ENCODE measurements around the gene ERICH2. TPM values are rescaled to one million over a fixed set of nuclear protein-coding genes. Genes with fewer than 3 reads are reported as not detected.

Gene ERICH2
- total RNA-seq, 1 experiment from 2014 or later: 1.1 TPM

DNA sequence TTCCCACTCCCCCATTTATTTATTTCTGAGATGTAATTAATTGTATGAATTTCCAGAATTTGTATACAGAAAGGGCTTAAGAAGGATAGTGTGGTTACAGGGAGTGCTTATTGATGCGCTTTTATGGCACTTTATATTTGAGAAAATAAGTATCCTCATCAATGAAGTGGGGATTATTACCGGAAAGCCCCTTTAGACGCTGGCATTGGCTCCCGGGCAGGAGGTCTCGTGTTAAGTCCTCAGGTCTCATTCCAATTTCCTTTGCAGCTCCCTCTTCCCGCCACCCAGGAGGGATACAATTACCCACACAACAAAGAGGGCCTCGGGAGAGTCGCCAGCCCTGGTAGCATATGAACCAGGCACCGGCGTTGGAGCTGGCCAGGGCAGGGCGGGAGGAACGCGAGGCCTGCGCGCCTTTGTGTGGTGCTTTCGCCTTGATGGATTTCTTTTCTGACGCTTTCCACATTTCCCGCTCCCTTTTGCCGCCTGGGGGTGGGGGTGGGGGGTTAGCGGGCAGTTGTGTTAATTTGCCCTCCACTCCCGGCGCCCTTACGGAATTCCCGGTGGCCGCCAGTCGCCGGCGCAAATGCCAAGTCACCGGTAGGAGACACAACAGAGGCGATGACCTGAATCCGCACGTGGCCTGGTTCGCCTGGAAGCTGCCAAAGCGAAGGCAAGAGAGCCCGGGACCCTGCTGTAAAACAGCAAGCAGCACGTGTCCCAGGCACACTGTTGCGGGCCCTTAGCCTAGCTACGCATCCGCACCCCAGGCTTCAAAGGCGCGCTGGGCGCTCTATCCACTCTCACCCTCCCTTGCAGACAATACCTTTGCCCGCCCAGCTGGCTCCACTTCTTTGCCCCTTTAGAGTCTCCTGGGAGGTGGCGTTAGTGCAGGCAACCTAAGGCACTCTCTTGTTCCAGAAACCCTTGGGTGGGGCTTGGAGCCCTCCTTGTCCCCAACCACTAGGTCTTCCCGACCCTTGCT, 49.8 kb downstream of the ERICH2 start (continued):
- TF ChIP-seq, protein P1, sequence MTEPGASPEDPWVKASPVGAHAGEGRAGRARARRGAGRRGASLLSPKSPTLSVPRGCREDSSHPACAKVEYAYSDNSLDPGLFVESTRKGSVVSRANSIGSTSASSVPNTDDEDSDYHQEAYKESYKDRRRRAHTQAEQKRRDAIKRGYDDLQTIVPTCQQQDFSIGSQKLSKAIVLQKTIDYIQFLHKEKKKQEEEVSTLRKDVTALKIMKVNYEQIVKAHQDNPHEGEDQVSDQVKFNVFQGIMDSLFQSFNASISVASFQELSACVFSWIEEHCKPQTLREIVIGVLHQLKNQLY (CRISPR knock-in tag; IDR thresholded peaks at IDR 0.05): no peak
- no peak for TF ChIP-seq ZNF423 (CRISPR knock-in tag; IDR thresholded peaks at IDR 0.05)
- no peak for TF ChIP-seq RORB (CRISPR knock-in tag; IDR thresholded peaks at IDR 0.05)
- no peak for TF ChIP-seq TCF7 (CRISPR knock-in tag; IDR thresholded peaks at IDR 0.05; ENCODE audit: low read depth)
- no peak for TF ChIP-seq ZBTB21 (CRISPR knock-in tag; IDR thresholded peaks at IDR 0.05; ENCODE audit: borderline replicate concordance)
- TF ChIP-seq, protein P2, sequence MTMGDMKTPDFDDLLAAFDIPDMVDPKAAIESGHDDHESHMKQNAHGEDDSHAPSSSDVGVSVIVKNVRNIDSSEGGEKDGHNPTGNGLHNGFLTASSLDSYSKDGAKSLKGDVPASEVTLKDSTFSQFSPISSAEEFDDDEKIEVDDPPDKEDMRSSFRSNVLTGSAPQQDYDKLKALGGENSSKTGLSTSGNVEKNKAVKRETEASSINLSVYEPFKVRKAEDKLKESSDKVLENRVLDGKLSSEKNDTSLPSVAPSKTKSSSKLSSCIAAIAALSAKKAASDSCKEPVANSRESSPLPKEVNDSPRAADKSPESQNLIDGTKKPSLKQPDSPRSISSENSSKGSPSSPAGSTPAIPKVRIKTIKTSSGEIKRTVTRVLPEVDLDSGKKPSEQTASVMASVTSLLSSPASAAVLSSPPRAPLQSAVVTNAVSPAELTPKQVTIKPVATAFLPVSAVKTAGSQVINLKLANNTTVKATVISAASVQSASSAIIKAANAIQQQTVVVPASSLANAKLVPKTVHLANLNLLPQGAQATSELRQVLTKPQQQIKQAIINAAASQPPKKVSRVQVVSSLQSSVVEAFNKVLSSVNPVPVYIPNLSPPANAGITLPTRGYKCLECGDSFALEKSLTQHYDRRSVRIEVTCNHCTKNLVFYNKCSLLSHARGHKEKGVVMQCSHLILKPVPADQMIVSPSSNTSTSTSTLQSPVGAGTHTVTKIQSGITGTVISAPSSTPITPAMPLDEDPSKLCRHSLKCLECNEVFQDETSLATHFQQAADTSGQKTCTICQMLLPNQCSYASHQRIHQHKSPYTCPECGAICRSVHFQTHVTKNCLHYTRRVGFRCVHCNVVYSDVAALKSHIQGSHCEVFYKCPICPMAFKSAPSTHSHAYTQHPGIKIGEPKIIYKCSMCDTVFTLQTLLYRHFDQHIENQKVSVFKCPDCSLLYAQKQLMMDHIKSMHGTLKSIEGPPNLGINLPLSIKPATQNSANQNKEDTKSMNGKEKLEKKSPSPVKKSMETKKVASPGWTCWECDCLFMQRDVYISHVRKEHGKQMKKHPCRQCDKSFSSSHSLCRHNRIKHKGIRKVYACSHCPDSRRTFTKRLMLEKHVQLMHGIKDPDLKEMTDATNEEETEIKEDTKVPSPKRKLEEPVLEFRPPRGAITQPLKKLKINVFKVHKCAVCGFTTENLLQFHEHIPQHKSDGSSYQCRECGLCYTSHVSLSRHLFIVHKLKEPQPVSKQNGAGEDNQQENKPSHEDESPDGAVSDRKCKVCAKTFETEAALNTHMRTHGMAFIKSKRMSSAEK (CRISPR knock-in tag; IDR thresholded peaks at IDR 0.05; ENCODE audit: borderline replicate concordance): no peak
- TF ChIP-seq, protein P3, sequence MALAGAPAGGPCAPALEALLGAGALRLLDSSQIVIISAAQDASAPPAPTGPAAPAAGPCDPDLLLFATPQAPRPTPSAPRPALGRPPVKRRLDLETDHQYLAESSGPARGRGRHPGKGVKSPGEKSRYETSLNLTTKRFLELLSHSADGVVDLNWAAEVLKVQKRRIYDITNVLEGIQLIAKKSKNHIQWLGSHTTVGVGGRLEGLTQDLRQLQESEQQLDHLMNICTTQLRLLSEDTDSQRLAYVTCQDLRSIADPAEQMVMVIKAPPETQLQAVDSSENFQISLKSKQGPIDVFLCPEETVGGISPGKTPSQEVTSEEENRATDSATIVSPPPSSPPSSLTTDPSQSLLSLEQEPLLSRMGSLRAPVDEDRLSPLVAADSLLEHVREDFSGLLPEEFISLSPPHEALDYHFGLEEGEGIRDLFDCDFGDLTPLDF (CRISPR knock-in tag; IDR thresholded peaks at IDR 0.05): no peak
- TF ChIP-seq ZNF219 (CRISPR knock-in tag; IDR thresholded peaks at IDR 0.05; ENCODE audit: borderline replicate concordance): no peak
- TF ChIP-seq TEAD4 (CRISPR knock-in tag; IDR thresholded peaks at IDR 0.05): no peak
- TF ChIP-seq, protein P4, sequence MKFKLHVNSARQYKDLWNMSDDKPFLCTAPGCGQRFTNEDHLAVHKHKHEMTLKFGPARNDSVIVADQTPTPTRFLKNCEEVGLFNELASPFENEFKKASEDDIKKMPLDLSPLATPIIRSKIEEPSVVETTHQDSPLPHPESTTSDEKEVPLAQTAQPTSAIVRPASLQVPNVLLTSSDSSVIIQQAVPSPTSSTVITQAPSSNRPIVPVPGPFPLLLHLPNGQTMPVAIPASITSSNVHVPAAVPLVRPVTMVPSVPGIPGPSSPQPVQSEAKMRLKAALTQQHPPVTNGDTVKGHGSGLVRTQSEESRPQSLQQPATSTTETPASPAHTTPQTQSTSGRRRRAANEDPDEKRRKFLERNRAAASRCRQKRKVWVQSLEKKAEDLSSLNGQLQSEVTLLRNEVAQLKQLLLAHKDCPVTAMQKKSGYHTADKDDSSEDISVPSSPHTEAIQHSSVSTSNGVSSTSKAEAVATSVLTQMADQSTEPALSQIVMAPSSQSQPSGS (CRISPR knock-in tag; IDR thresholded peaks at IDR 0.05; ENCODE audit: borderline replicate concordance, low read depth): 0 out of 2 replicates have a peak, but pooled peaks have one; percentile 12
- TF ChIP-seq, protein P5, sequence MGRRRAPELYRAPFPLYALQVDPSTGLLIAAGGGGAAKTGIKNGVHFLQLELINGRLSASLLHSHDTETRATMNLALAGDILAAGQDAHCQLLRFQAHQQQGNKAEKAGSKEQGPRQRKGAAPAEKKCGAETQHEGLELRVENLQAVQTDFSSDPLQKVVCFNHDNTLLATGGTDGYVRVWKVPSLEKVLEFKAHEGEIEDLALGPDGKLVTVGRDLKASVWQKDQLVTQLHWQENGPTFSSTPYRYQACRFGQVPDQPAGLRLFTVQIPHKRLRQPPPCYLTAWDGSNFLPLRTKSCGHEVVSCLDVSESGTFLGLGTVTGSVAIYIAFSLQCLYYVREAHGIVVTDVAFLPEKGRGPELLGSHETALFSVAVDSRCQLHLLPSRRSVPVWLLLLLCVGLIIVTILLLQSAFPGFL (CRISPR knock-in tag; IDR thresholded peaks at IDR 0.05; ENCODE audit: borderline replicate concordance): no peak
- no peak for TF ChIP-seq CBFB (CRISPR knock-in tag; IDR thresholded peaks at IDR 0.05; ENCODE audit: low read depth)
- no peak for TF ChIP-seq SOX15 (CRISPR knock-in tag; IDR thresholded peaks at IDR 0.05)
- TF ChIP-seq, protein P6, sequence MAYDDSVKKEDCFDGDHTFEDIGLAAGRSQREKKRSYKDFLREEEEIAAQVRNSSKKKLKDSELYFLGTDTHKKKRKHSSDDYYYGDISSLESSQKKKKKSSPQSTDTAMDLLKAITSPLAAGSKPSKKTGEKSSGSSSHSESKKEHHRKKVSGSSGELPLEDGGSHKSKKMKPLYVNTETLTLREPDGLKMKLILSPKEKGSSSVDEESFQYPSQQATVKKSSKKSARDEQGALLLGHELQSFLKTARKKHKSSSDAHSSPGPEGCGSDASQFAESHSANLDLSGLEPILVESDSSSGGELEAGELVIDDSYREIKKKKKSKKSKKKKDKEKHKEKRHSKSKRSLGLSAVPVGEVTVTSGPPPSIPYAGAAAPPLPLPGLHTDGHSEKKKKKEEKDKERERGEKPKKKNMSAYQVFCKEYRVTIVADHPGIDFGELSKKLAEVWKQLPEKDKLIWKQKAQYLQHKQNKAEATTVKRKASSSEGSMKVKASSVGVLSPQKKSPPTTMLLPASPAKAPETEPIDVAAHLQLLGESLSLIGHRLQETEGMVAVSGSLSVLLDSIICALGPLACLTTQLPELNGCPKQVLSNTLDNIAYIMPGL (CRISPR knock-in tag; IDR thresholded peaks at IDR 0.05): 0 out of 2 replicates have a peak, but pooled peaks have one; percentile 32
- TF ChIP-seq, protein P7, sequence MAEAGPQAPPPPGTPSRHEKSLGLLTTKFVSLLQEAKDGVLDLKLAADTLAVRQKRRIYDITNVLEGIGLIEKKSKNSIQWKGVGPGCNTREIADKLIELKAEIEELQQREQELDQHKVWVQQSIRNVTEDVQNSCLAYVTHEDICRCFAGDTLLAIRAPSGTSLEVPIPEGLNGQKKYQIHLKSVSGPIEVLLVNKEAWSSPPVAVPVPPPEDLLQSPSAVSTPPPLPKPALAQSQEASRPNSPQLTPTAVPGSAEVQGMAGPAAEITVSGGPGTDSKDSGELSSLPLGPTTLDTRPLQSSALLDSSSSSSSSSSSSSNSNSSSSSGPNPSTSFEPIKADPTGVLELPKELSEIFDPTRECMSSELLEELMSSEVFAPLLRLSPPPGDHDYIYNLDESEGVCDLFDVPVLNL (CRISPR knock-in tag; IDR thresholded peaks at IDR 0.05; ENCODE audit: borderline replicate concordance, low read depth): no peak
- TF ChIP-seq JUN (CRISPR knock-in tag; IDR thresholded peaks at IDR 0.05): no peak
- no peak for TF ChIP-seq ZNF317 (CRISPR knock-in tag; IDR thresholded peaks at IDR 0.05; ENCODE audit: borderline replicate concordance, low read depth)
- peak; percentile 79 for TF ChIP-seq NFE2L1 (CRISPR knock-in tag; IDR thresholded peaks at IDR 0.05)
- no peak for TF ChIP-seq GTF2I (CRISPR knock-in tag; conservative IDR thresholded peaks at IDR 0.05)
- TF ChIP-seq FOXJ3 (CRISPR knock-in tag; IDR thresholded peaks at IDR 0.05; ENCODE audit: borderline replicate concordance): no peak
- TF ChIP-seq IRF2 (CRISPR knock-in tag; IDR thresholded peaks at IDR 0.05; ENCODE audit: borderline replicate concordance, low read depth): no peak
- TF ChIP-seq ZNF138 (CRISPR knock-in tag; conservative IDR thresholded peaks at IDR 0.05): no peak
- TF ChIP-seq, protein P8, sequence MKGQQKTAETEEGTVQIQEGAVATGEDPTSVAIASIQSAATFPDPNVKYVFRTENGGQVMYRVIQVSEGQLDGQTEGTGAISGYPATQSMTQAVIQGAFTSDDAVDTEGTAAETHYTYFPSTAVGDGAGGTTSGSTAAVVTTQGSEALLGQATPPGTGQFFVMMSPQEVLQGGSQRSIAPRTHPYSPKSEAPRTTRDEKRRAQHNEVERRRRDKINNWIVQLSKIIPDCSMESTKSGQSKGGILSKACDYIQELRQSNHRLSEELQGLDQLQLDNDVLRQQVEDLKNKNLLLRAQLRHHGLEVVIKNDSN (CRISPR knock-in tag; IDR thresholded peaks at IDR 0.05): peak; percentile 67; the same call in 1 of the 2 replicates

Data from WTC11 (cell line).